PC-9 (cell line): Measurements from ENCODE around the gene MARS1. TPM values are rescaled to one million over a fixed set of nuclear protein-coding genes. Genes with fewer than 3 reads are reported as not detected.

ENCODE experiments used
- BruUV-seq: library from RNA; stranded (reverse); fragments of 400-500 nt; replicated peaks from 2 replicates; lab custom pipeline; 2021; lab: Mats Ljungman, UMichigan
- CTCF ChIA-PET: fragments of 300-600 bp; sonication (Branson Sonifier 250); formaldehyde crosslinking; loops from one replicate; lab custom pipeline; 2022; ENCODE audit warnings: antibody characterized with exemption; lab: Charles Lee
- POLR2A ChIA-PET: fragments of 300-600 bp; sonication (Branson Sonifier 250); formaldehyde crosslinking; loops from one replicate; lab custom pipeline; 2022; ENCODE audit warnings: antibody characterized with exemption; ENCODE audit not compliant: unreplicated experiment; lab: Charles Lee
- DNase-seq, 2 experiments: peaks; one replicate each; pipeline versions ENCODE4 v3.0.0 to v3.0.0-alpha.2; 2015 to 2022; ENCODE audit warnings: mixed read lengths in 1 of 2
- H2AFZ ChIP-seq: fragments of 200-600 bp; sonication (generic); 2 replicates; pipeline ENCODE4 v1.8.1; 2017; ENCODE audit warnings: antibody characterized with exemption
- H3F3A ChIP-seq: fragments of 200-600 bp; sonication (generic); 2 replicates; pipeline ENCODE4 v1.8.1; 2017; ENCODE audit warnings: antibody characterized with exemption, mild to moderate bottlenecking, low read depth; ENCODE audit not compliant: insufficient read depth
- H3K27ac ChIP-seq: fragments of 200-600 bp; sonication (generic); 2 replicates; pipeline ENCODE4 v1.6.1; 2016; ENCODE audit warnings: mixed run types
- H3K27me3 ChIP-seq: fragments of 200-600 bp; sonication (generic); 2 replicates; pipeline ENCODE4 v1.6.1; 2016; ENCODE audit warnings: low read depth, mixed run types; ENCODE audit not compliant: insufficient read depth
- H3K36me3 ChIP-seq: fragments of 200-600 bp; sonication (generic); 2 replicates; pipeline ENCODE4 v1.6.1; 2016; ENCODE audit warnings: low read depth, mixed run types
- H3K4me1 ChIP-seq: fragments of 200-600 bp; sonication (generic); replicated peaks from 2 replicates; pipeline ENCODE4 v1.6.1; 2016; ENCODE audit warnings: mixed run types; ENCODE audit not compliant: insufficient read depth
- H3K4me2 ChIP-seq: fragments of 200-600 bp; sonication (generic); 2 replicates; pipeline ENCODE4 v1.6.1; 2017; ENCODE audit warnings: mixed run types
- H3K4me3 ChIP-seq: fragments of 200-600 bp; sonication (generic); 2 replicates; pipeline ENCODE4 v1.6.1; 2016; ENCODE audit warnings: mixed run types
- H3K79me2 ChIP-seq: fragments of 200-600 bp; sonication (generic); 2 replicates; pipeline ENCODE4 v1.6.1; 2017; ENCODE audit warnings: low read depth, mixed run types
- H3K9me2 ChIP-seq: fragments of 200-600 bp; sonication (generic); 2 replicates; pipeline ENCODE4 v1.8.1; 2017; ENCODE audit warnings: mild to moderate bottlenecking; ENCODE audit not compliant: insufficient read depth
- H3K9me3 ChIP-seq: fragments of 200-600 bp; sonication (generic); 2 replicates; pipeline ENCODE4 v1.8.1; 2016; ENCODE audit warnings: low read depth; ENCODE audit not compliant: insufficient read depth
- H4K20me1 ChIP-seq: fragments of 200-600 bp; sonication (generic); 2 replicates; pipeline ENCODE4 v1.8.1; 2017; ENCODE audit not compliant: insufficient read depth
- CTCF ChIP-seq: fragments of 200-600 bp; sonication (generic); conservative IDR thresholded peaks from 2 replicates; pipeline ENCODE4 v1.6.1; 2017; ENCODE audit warnings: mixed run types, antibody characterized with exemption, mild to moderate bottlenecking, moderate library complexity
- EZH2 ChIP-seq: fragments of 200-600 bp; sonication (generic); IDR thresholded peaks from 2 replicates; pipeline ENCODE4 v1.8.0; 2017; ENCODE audit warnings: antibody characterized with exemption, low read depth
- intact Hi-C: fragments of 100-400 bp; cut with micrococcal nuclease; formaldehyde crosslinking; loops from one replicate; pipeline ENCODE4 v1.10.0; 2022; ENCODE audit not compliant: unreplicated experiment
- total RNA-seq: library from RNA; stranded (reverse); gene quantifications from 2 replicates; pipeline ENCODE4 v1.2.3, GENCODE V29; 2021

The MARS1 gene
- total RNA-seq, 1 experiment from 2014 or later = 307 TPM

- BruUV-seq = no TSS peak
- intact Hi-C loops = no loop called here
- no peak within 1 kb of the TSS for H3K27ac ChIP-seq
Measured at GRCh38 chr12:57479376-57480115, 8.3 kb upstream of the MARS1 start, which contains the start of gene ARHGAP9. ARHGAP9 (minus strand) TSS chr12:57479866; CDS start chr12:57479406, 460 bp downstream.

GRCh38 chr12:57481671-57482070 is 6.2 kb upstream of the MARS1 start:
- Histone ChIP-seq H3F3A (peaks cover 6% of the 10 kb centered on the region; the same call in 1 of the 2 replicates), H3K4me1 (no peaks in the 10 kb centered on the region), H3K27me3 (peaks cover 25% of the 10 kb centered on the region; the same call in 1 of the 2 replicates), H3K36me3 (no peaks in the 10 kb centered on the region), H3K27ac (no peak overlapping the region), H4K20me1 (no peaks in the 10 kb centered on the region), H3K79me2 (no peaks in the 10 kb centered on the region), H2AFZ (no peak overlapping the region), H3K9me3 (no peaks in the 10 kb centered on the region), H3K4me2 (no peak overlapping the region), H3K9me2 (no peaks in the 10 kb centered on the region), H3K4me3 (no peak overlapping the region)
- no peak for DNase-seq
- no TSS peak for BruUV-seq
- no peak for TF ChIP-seq EZH2
- TF ChIP-seq CTCF = no peak
- ChIA-PET POLR2A (no interaction called here), CTCF (no interaction called here)
- intact Hi-C loops = no loop called here

More at GRCh38 chr12:57479376-57480115, 8.3 kb upstream of the MARS1 start, which contains the start of gene ARHGAP9:
- Histone ChIP-seq H3K4me1 (no peaks in the 10 kb centered on the region), H3F3A (peaks cover 6% of the 10 kb centered on the region; the same call in 1 of the 2 replicates), H3K9me3 (no peaks in the 10 kb centered on the region), H3K4me3 (no peak within 1 kb of the TSS), H3K36me3 (no peaks in the 10 kb centered on the region), H2AFZ (no peak within 1 kb of the TSS), H3K79me2 (no peaks in the 10 kb centered on the region), H3K4me2 (no peak within 1 kb of the TSS), H4K20me1 (no peaks in the 10 kb centered on the region), H3K27me3 (peaks cover 31% of the 10 kb centered on the region), H3K9me2 (no peaks in the 10 kb centered on the region)
- TF ChIP-seq EZH2 = no peak
- TF ChIP-seq CTCF = no peak
- ChIA-PET CTCF (no interaction called here), POLR2A (no interaction called here)
- DNase-seq = no peak

- no peak overlapping the region for H2AFZ ChIP-seq
- ChIA-PET POLR2A (no interaction called here), CTCF (interaction anchor here (0.6 kb wide), 1 partner anchor 204 kb away, joined by 19 read pairs; no protein-coding TSS in a partner anchor)
- H3K79me2 ChIP-seq = peaks cover 6% of the 10 kb centered on the region
- DNase-seq = peak in 1 of 2 experiments; percentile 46
- H3K27ac ChIP-seq = no peak overlapping the region
- no peaks in the 10 kb centered on the region for H3K4me1 ChIP-seq
- TF ChIP-seq EZH2 (no peak), CTCF (no peak)
- H3K4me2 ChIP-seq = no peak overlapping the region
- peaks cover 6% of the 10 kb centered on the region; the same call in 1 of the 2 replicates for H3F3A ChIP-seq
- no peaks in the 10 kb centered on the region for H3K9me3 ChIP-seq
- H3K27me3 ChIP-seq = peaks cover 21% of the 10 kb centered on the region; the same call in 1 of the 2 replicates
- H3K36me3 ChIP-seq = peaks cover 2% of the 10 kb centered on the region; the same call in 1 of the 2 replicates
- no TSS peak for BruUV-seq
- no peaks in the 10 kb centered on the region for H3K9me2 ChIP-seq
- no peak overlapping the region for H3K4me3 ChIP-seq
- peaks cover 1% of the 10 kb centered on the region; the same call in 1 of the 2 replicates for H4K20me1 ChIP-seq
- intact Hi-C loops = no loop called here
Measured at GRCh38 chr12:57483466-57483865, 4.4 kb upstream of the MARS1 start.
